ENCODE results near the gene TMEM95.

Gene TMEM95

GRCh38 chr17:7403977-7404736, 49.2 kb downstream of the TMEM95 start, which contains the start of gene TMEM256:
Gene TMEM256 (minus strand): TSS chr17:7404097. CDS start chr17:7404084, 13 bp downstream.
- in situ Hi-C loops (cut with HindIII; ENCODE audit: low sequenced_read_pairs) = no loop called here

DNA sequence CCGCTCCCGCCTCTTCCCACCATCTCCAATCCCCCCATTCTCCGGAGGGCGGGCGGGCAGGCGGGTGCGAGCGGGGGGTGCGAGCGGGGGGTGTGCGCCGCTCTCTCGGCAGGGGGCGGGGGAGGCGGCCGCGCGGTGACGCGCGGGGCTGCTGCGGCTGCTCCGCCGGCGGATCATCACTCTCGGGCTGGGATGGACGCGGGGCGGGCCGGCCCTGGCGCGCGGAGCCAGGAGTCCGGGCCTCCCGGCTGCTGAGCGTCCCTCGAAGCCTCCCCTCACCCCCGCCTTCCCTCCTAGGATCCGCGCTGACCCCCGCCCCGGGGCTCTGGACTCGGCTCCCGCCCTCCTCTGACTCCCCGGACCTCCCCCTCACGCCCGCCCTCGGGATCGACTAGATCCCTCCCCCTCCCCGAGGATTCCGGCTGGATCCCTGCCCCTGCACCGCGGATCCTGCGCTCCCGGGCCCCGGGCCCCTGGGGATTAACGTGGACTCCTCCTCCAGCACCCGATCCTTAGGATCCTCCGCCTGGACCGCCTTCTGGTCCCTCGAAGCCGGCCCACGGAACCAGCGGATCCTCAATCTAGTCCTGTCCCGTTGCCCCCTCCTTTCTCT, 49.9 kb downstream of the TMEM95 start:
- in situ Hi-C loops (cut with HindIII; ENCODE audit: low sequenced_read_pairs) = no loop called here

DNA sequence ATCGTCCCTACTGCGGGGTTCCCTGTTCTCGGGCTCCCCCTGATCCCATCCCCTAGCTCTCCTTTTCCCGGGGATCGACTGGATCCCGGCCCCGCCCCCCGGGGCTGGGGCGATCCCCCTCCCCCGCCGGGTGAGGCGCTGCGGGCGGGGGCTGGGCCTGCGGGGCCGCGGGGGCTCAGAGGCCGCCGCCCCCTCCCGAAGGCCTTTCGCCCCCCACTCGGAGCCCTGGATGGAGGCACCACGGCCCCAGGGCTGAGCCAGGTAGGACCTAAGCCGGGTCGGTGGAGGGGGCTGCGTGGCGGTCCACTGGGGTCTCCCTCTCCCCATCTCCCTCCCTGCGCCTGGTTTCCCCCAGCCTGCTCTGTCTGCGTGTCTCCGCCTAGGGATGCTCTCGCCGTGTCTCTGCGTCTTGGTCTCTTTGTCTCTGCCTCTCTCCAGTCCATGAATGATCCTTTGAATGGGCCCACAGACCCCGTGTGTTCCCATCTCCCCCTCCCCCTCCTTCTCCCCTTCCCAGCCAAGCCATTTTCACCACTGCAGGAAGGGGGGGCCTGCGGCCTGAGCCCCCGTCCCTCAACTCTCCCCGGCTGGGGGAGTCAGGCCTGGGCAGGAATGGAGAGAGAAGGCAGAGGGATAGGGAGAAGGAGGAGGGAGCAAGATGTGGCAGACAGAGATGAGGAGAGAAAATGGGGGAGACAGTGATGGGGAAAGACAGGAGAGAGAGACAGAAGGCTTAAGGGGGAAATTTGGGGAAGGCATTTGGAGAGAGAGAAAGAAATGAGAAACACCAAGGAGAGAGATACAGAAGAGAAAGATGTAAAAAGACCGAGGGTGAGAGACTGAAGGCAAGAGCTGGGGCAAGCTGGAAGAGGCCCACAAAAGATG, 50.6 kb downstream of the TMEM95 start:
- in situ Hi-C loops (cut with HindIII; ENCODE audit: low sequenced_read_pairs) = no loop called here

GRCh38 chr17:7406235-7406825, 51.4 kb downstream of the TMEM95 start:
- in situ Hi-C loops (cut with HindIII; ENCODE audit: low sequenced_read_pairs) = no loop called here
